Hepatic stellate cell (primary cell): Measurements from ENCODE around the gene LMTK3.
A peak's percentile ranks its signal among the peaks of the same experiment; 100 is the strongest.

Experiments
- DNase-seq: peaks from one replicate; pipeline ENCODE4 v3.0.0; 2011; ENCODE audit warnings: low spot score

The LMTK3 gene

GRCh38 chr19:48511800-48512503, at the start of gene LMTK3:
LMTK3 (minus strand) TSS chr19:48511835; CDS start chr19:48511576, 259 bp downstream.
- DNase-seq, result no peak

- no peak for DNase-seq
Observed at GRCh38 chr19:48561412-48561811, 49.8 kb upstream of the LMTK3 start.

- DNase-seq, result no peak
Observed at GRCh38 chr19:48560095-48560530, 48.5 kb upstream of the LMTK3 start.

- peak; percentile 65 for DNase-seq
Observed at GRCh38 chr19:48558018-48558684, 46.5 kb upstream of the LMTK3 start.

GRCh38 chr19:48556825-48557224, 45.2 kb upstream of the LMTK3 start:
- no peak for DNase-seq

- DNase-seq, result peak; percentile 70
Observed at GRCh38 chr19:48556163-48556562, 44.5 kb upstream of the LMTK3 start.

GRCh38 chr19:48554385-48555091, 42.9 kb upstream of the LMTK3 start:
- DNase-seq, result no peak

GRCh38 chr19:48553676-48554384, 42.2 kb upstream of the LMTK3 start:
- peak; percentile 77 for DNase-seq

GRCh38 chr19:48552406-48553322, 41.0 kb upstream of the LMTK3 start:
- no peak for DNase-seq

GRCh38 chr19:48551437-48552302, 40.0 kb upstream of the LMTK3 start, which contains the start of gene SULT2B1:
SULT2B1 (plus strand) TSS chr19:48552172; CDS start chr19:48552253, 81 bp downstream.
- no peak for DNase-seq

GRCh38 chr19:48549380-48549779, 37.7 kb upstream of the LMTK3 start:
- DNase-seq, result no peak

GRCh38 chr19:48548253-48548911, 36.7 kb upstream of the LMTK3 start:
- DNase-seq, result no peak

GRCh38 chr19:48547722-48548121, 36.1 kb upstream of the LMTK3 start:
- DNase-seq, result no peak

- no peak for DNase-seq
Observed at GRCh38 chr19:48544856-48545750, 33.5 kb upstream of the LMTK3 start.

- peak; percentile 64 for DNase-seq
Observed at GRCh38 chr19:48543121-48543710, 31.6 kb upstream of the LMTK3 start.

- no peak for DNase-seq
Observed at GRCh38 chr19:48541813-48542212, 30.2 kb upstream of the LMTK3 start.

- DNase-seq, result no peak
Observed at GRCh38 chr19:48540110-48540509, 28.5 kb upstream of the LMTK3 start.

GRCh38 chr19:48539503-48540096, 28.0 kb upstream of the LMTK3 start:
- DNase-seq, result no peak
